ENCODE data around the gene HYAL4.
"Not testable (repeated sequence)": the region's sequence is repeated elsewhere in the genome, so short reads cannot be mapped to it uniquely, and the experiment has no call there.

Gene HYAL4

GRCh38 chr7:123844712-123845219 lies at the start of gene HYAL4:
Gene HYAL4 (plus strand): TSS chr7:123845169. CDS start chr7:123868274, 23,105 bp downstream.
- DNase-seq: no peak

GRCh38 chr7:123795917-123796316 lies 49.1 kb upstream of the HYAL4 start:
- DNase-seq: no peak

DNA sequence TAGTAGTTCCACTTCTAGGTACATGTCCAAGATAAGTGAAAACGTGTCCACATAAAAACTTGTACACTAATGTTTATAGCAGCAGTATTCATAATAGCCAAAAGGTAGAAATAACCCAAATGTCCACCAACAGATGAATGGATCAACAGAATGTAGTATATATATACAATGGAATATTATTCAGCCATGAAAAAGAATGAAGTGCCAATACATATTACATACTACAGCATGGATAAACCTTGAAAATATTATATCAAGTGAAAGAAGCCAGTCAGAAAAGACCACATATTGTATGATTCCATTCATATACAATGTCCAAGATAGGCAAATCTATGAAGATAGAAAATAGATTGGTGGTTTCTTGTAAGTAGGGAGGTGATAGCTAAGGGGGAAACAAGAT lies 48.4 kb upstream of the HYAL4 start:
- DNase-seq: no peak

DNA sequence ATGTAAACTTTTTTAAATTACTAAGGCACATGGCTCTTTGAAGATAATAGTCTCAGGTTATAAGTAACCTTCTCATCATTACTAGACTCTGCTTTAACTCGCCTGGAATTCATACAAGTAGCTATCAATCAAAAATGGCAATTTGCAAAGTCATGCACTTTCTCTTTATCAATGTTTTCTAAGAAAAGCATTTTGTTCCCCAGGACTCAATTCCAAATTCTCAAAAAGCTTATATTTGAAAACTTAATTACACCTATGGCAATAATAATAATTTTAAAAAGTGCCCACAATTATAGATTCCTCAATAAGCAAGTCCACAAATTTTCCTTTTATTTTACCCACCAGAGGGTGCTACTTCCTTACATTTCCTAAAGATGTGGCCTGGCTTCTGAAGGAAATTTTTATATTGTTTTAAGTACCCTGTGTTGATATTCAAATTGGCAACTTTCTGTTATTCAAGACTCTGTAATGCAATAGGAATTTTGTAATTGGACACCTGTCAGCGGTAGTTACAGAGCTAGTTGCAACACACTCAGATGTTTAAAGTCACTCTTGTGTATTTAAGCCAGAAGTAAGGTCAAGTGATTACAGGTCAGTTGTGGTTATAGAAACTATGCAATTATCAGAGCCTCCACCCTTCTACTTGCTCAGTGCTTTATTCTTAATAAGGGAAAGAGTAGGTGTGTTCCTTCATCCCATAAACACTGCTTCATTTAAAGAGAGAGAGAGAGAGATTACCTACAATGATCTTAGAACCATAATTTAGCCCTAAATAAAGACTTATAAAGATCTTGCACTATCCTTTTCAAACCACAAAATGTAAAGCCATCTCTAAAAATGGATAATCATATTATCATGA lies 47.1 kb upstream of the HYAL4 start:
- DNase-seq: no peak

- DNase-seq: no peak
These were observed 46.3 kb upstream of the HYAL4 start for GRCh38 chr7:123798532-123799188.

GRCh38 chr7:123802249-123802648 lies 42.7 kb upstream of the HYAL4 start:
- DNase-seq: no peak

GRCh38 chr7:123805287-123805686 lies 39.7 kb upstream of the HYAL4 start:
- DNase-seq: no peak

GRCh38 chr7:123809471-123809870 lies 35.5 kb upstream of the HYAL4 start:
- no peak for DNase-seq

GRCh38 chr7:123811056-123811455 lies 33.9 kb upstream of the HYAL4 start:
- no peak for DNase-seq

GRCh38 chr7:123816916-123817315 lies 28.1 kb upstream of the HYAL4 start:
- no peak for DNase-seq

DNA sequence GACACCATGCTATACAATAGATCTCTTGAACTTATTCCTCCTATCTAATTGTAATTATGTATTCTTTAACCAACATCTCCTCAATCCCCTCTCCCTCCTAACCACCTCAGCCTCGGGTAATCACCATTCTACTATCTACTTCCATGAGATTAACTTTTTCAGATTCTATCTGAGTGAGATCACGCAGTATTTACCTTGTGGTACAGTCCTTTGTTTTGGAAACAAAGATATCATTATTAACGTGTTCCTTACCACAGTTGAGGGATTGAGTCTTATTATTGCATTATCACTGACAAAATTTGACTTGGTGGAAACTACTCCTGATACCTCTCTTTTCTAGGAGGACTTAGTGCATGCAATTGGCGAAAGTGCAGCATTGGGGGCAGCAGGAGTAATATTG lies 26.0 kb upstream of the HYAL4 start:
- DNase-seq: no peak

DNA sequence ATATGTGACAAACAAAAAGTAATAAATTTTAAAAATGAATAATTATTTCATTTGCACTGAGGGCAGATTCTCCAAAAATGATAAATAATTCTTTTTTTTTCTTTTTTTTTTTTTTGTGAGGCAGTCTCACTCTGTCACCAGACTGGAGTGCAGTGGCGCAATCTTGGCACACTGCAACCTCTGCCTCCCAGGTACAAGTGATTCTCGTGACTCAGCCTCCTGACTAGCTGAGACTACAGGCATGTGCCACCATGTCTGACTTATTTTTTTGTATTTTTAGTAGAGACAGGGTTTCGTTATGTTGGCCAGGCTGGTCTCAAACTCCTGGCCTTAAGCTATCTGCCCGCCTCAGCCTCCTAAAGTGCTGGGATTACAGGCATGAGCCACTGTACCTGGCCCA lies 25.2 kb upstream of the HYAL4 start:
- not testable (repeated sequence) for DNase-seq

- DNase-seq: no peak
These were observed 24.1 kb upstream of the HYAL4 start for GRCh38 chr7:123820864-123821263.

DNA sequence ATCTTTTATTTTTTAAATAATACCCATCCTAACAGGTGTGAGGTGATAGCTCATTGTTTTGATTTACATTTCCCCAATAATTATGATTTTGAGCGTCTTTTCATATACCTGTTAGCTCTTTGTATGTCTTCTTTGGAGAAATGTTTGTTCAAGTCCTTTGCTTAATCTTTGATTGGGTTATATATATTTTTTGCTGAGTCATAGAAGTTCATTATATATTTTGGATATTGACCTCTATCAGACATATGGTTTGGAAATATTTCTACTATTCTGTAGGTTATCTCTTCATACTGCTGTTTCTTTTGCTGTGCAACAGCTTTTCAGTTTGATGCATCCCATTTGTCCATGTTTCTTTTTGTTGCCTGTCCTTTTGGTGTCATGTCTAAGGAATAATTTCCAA lies 23.6 kb upstream of the HYAL4 start:
- no peak for DNase-seq

DNA sequence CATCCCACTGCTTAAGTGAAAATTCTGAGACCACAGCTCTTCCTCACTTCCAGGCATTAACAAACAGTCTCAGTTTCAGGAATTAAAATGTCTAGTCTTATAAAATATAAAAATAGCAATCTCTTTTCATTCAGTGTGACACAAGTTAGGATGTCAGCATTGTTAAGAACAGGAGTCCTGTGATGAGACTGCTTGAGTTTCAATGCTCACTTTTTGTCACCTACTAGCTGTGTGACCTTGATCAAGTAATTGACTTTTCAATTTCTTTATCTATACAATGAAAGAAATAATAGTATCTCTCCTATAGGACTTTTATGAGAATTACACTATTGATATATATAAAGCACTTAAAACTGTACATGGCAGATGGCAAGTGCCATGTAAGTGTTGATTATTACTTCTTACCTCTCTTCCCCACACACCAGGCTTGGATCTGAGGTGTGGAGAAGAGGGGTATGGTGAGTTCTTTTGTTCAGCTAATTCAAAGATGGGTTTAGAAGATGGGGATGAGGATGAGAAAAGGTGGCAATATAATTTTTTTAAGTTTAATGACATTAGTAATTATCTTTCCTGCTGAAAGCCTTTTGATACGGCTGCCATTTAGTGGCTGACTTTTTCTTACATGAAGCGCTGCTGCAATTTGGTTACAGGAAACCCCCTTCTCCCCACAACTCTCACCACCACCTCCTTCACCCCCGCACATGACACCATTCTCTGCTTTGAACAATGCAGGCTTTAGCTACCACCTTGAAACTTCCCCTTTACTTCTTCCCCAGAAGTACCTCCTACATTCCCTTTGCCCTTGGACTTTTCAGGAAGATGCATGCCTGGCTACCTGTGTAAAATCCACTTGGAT lies 20.8 kb upstream of the HYAL4 start:
- DNase-seq: peak; percentile 9 to 36

- DNase-seq: no peak
These were observed 20.3 kb upstream of the HYAL4 start for GRCh38 chr7:123824754-123825067.

DNA sequence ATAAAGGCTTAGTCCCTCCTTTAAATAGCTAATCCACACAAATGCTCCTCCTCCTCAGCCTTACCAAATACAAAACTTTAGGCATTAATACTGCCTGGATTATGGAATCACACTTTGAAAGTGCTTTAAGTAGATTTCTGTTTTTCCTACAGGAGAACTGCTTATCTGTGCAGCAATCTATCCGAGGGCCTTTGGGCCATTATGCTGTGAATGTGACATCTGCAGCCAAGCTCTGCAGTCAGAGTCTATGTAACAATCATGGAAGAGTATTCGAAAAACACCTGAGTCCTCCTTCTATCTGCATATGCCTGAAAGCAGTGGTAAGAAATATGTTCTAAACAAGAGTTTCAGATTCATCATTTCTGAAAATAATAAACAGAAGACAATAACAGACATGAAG lies 16.2 kb upstream of the HYAL4 start:
- DNase-seq: no peak

DNA sequence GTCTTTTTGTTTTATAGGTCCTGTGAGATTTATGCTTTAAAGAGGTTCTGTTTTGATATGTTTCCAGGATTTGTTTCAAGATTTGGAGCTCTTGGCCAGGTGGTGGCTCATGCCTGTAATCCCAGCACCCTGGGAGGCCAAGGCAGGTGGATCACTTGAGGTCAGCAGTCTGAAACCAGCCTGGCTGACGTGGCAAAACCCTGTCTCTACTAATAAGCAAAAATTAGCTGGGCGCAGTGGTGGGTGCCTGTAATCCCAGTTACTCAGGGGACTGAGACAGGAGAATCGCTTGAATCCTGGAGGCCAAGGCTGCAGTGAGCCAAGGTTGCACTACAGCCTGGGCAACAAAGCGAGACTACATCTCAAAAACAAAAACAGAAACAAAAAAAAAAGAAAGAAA lies 8.3 kb upstream of the HYAL4 start:
- no peak for DNase-seq

GRCh38 chr7:123839106-123839505 lies 5.9 kb upstream of the HYAL4 start:
- DNase-seq: not testable (repeated sequence)

- DNase-seq: not testable (repeated sequence)
These were observed 827 bp upstream of the HYAL4 start for GRCh38 chr7:123844142-123844541.

DNA sequence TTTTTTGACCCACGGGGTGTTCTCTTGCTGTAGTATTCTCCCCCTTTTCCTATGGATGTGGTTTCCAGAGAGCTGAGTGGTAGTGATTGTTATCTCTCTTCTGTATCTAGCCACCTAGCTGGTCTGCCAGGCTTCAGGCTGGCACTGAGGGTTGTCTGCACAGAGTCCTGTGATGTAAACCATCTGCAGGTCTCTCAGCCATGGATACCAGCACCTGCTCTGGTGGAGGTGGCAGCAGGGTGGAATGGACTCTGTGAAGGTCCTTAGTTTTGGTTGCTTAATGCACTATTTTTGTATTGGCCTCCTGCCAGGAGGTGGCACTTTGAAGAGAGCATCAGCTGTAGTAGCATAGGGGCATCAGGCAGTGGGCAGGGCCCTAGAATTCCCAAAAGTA lies 851 bp downstream of the HYAL4 start:
- DNase-seq: no peak

- no peak for DNase-seq
These were observed 1.4 kb downstream of the HYAL4 start for GRCh38 chr7:123846217-123846891.

DNA sequence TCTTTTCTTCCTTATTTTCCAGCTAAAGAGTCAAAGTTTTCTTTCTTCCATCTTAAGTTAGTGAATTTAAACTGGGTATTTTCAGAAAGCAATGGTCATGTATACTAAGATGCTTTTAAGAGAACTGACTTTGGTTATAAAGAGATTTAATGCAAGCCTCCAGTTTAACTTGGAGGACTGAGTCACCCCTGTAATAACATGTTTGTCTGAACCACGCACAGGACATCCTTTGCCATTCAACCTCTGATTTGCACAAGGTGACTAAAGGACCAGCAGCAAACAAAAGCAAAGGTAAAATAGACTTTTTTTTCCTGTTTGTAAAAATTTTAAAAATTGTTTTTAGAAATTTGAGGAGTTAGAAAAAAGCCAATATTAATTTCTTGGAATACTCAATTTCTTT lies 2.9 kb downstream of the HYAL4 start:
- no peak for DNase-seq
